SK-N-SH treated with all-trans-retinoic acid at 6 μM for 48 hours (cell line): ENCODE results near the gene CNNM1.

Experiments
- ARNTL ChIP-seq: fragments of 450-650 bp; formaldehyde crosslinking; IDR thresholded peaks from 2 replicates; pipeline ENCODE4 v1.5.0; 2020; ENCODE audit warnings: low read depth, mild to moderate bottlenecking, moderate library complexity, borderline replicate concordance
- CREB5 ChIP-seq: fragments of 250-450 bp; sonication (Bioruptor Pico); IDR thresholded peaks from 2 replicates; pipeline ENCODE4 v1.5.1; 2020; ENCODE audit warnings: low read depth, mild to moderate bottlenecking, moderate library complexity
- OSR1 ChIP-seq: fragments of 250-450 bp; sonication (Bioruptor Pico); IDR thresholded peaks from 2 replicates; pipeline ENCODE4 v1.8.0; 2022; ENCODE audit warnings: moderate library complexity, mild to moderate bottlenecking, inconsistent platforms
- PATZ1 ChIP-seq: fragments of 250-450 bp; sonication (Bioruptor Pico); IDR thresholded peaks from 2 replicates; pipeline ENCODE4 v1.8.0; 2020; ENCODE audit warnings: mild to moderate bottlenecking, moderate library complexity, borderline replicate concordance
- POU6F1 ChIP-seq: fragments of 250-450 bp; sonication (Bioruptor Pico); IDR thresholded peaks from 2 replicates; pipeline ENCODE4 v1.8.0; 2021; ENCODE audit warnings: low read depth, mild to moderate bottlenecking, moderate library complexity, borderline replicate concordance
- TSHZ2 ChIP-seq: fragments of 250-450 bp; sonication (Bioruptor Pico); IDR thresholded peaks from 2 replicates; pipeline ENCODE4 v1.5.0; 2020; ENCODE audit warnings: mild to moderate bottlenecking, moderate library complexity
- ZC3H10 ChIP-seq: fragments of 250-450 bp; sonication (Bioruptor Pico); IDR thresholded peaks from 2 replicates; pipeline ENCODE4 v1.5.1; 2021; ENCODE audit warnings: mild to moderate bottlenecking, moderate library complexity
- ZFP3 ChIP-seq: fragments of 250-450 bp; sonication (Bioruptor Pico); IDR thresholded peaks from 2 replicates; pipeline ENCODE4 v1.5.0; 2020; ENCODE audit warnings: mild to moderate bottlenecking, moderate library complexity
- ZFP30 ChIP-seq: fragments of 450-650 bp; formaldehyde crosslinking; IDR thresholded peaks from 2 replicates; pipeline ENCODE4 v1.5.0; 2022; ENCODE audit warnings: mild to moderate bottlenecking, moderate library complexity

- TF ChIP-seq PATZ1, result no peak
- TF ChIP-seq ZFP3 (CRISPR knock-in tag), result no peak
- no peak for TF ChIP-seq TSHZ2 (CRISPR knock-in tag)
- TF ChIP-seq OSR1 (CRISPR knock-in tag), result no peak
- TF ChIP-seq CREB5 (CRISPR knock-in tag), result no peak
- no peak for TF ChIP-seq ARNTL (CRISPR knock-in tag)
- TF ChIP-seq ZC3H10 (CRISPR knock-in tag), result no peak
- no peak for TF ChIP-seq ZFP30 (CRISPR knock-in tag)
- TF ChIP-seq POU6F1, result no peak
Measured at GRCh38 chr10:99370993-99371392, 41.8 kb downstream of the CNNM1 start.
